Osteoblast (primary cell): Measurements from ENCODE around the gene SFXN2. TPM values are rescaled to one million over a fixed set of nuclear protein-coding genes. Genes with fewer than 3 reads are reported as not detected.

ENCODE experiments used
- DNase-seq: peaks from one replicate; pipeline ENCODE4 v3.0.0; 2011; ENCODE audit warnings: low spot score, mixed read lengths; ENCODE audit not compliant: insufficient read length; ENCODE audit errors: missing footprints
- H2AFZ ChIP-seq: 2 replicates; pipeline ENCODE4 v1.6.0; 2011; ENCODE audit warnings: mild to moderate bottlenecking, low read length
- H3K27ac ChIP-seq: 2 replicates; pipeline ENCODE4 v1.5.1; 2011; ENCODE audit warnings: mild to moderate bottlenecking, low read depth, low read length, moderate library complexity
- H3K27me3 ChIP-seq: 2 replicates; pipeline ENCODE4 v1.6.0; 2012; ENCODE audit warnings: mild to moderate bottlenecking, control low read depth, inconsistent platforms, low read length, moderate library complexity; ENCODE audit not compliant: insufficient read depth
- H3K36me3 ChIP-seq: 2 replicates; pipeline ENCODE4 v1.5.1; 2011; ENCODE audit warnings: mild to moderate bottlenecking, low read length, control low read depth, moderate library complexity; ENCODE audit not compliant: insufficient read depth
- H3K4me1 ChIP-seq: 2 replicates; pipeline ENCODE4 v1.5.1; 2011; ENCODE audit warnings: mild to moderate bottlenecking, low read length, control low read depth, moderate library complexity; ENCODE audit not compliant: insufficient read depth
- H3K4me2 ChIP-seq: 2 replicates; pipeline ENCODE4 v1.6.0; 2011; ENCODE audit warnings: mild to moderate bottlenecking, low read length; ENCODE audit not compliant: insufficient read depth
- H3K4me3 ChIP-seq: fragments of 200-600 bp; sonication (generic); 3 replicates; pipeline ENCODE4 v1.5.1; 2012; ENCODE audit warnings: mild to moderate bottlenecking, low read length, inconsistent platforms; ENCODE audit not compliant: insufficient read depth
- H3K79me2 ChIP-seq: 2 replicates; pipeline ENCODE4 v1.6.0; 2012; ENCODE audit warnings: mild to moderate bottlenecking, low read length, control low read depth, inconsistent platforms; ENCODE audit not compliant: insufficient read depth
- H3K9me3 ChIP-seq: 2 replicates; pipeline ENCODE4 v1.5.1; 2011; ENCODE audit warnings: low read depth, low read length, control low read depth
- H4K20me1 ChIP-seq: 2 replicates; pipeline ENCODE4 v1.6.0; 2012; ENCODE audit warnings: mild to moderate bottlenecking, low read length, control low read depth; ENCODE audit not compliant: insufficient read depth
- CTCF ChIP-seq: IDR thresholded peaks from 2 replicates; pipeline ENCODE4 v1.5.1; 2011; ENCODE audit warnings: mild to moderate bottlenecking, low read depth, low read length, moderate library complexity; ENCODE audit errors: extremely low read depth
- total RNA-seq: library from RNA; depleted of rRNA; stranded (reverse); fragments of >200 nt; gene quantifications from 2 replicates; pipeline ENCODE4 v1.2.3, GENCODE V29; 2012

SFXN2 gene
- total RNA-seq, 1 donor = 3.6 TPM

GRCh38 chr10:102777711-102778453 is 63.4 kb downstream of the SFXN2 start:
- peaks cover 79% of the 10 kb centered on the region for H3K79me2 ChIP-seq

GRCh38 chr10:102778781-102779180 is 64.3 kb downstream of the SFXN2 start:
- Histone ChIP-seq H3K4me3 (no peak overlapping the region), H3K9me3 (no peaks in the 10 kb centered on the region), H4K20me1 (peaks cover 28% of the 10 kb centered on the region), H2AFZ (no peak overlapping the region), H3K79me2 (peaks cover 76% of the 10 kb centered on the region), H3K27me3 (no peaks in the 10 kb centered on the region), H3K27ac (no peak overlapping the region), H3K4me1 (peaks cover 99% of the 10 kb centered on the region), H3K36me3 (no peaks in the 10 kb centered on the region), H3K4me2 (no peak overlapping the region)
- no peak for TF ChIP-seq CTCF
- DNase-seq = no peak

More at GRCh38 chr10:102777711-102778453, 63.4 kb downstream of the SFXN2 start:
- no peak for DNase-seq
- Histone ChIP-seq H3K4me1 (peaks cover 99% of the 10 kb centered on the region), H3K4me2 (peak overlapping the region; percentile 98), H3K27ac (peak overlapping the region; percentile 99), H3K9me3 (no peaks in the 10 kb centered on the region), H3K4me3 (no peak overlapping the region), H3K27me3 (no peaks in the 10 kb centered on the region), H2AFZ (no peak overlapping the region), H4K20me1 (peaks cover 26% of the 10 kb centered on the region), H3K36me3 (no peaks in the 10 kb centered on the region)
- no peak for TF ChIP-seq CTCF

GRCh38 chr10:102779680-102780526 is 65.5 kb downstream of the SFXN2 start:
- Histone ChIP-seq H3K4me1 (peaks cover 91% of the 10 kb centered on the region), H3K4me2 (peak overlapping the region; percentile 55), H3K27me3 (no peaks in the 10 kb centered on the region), H3K79me2 (peaks cover 69% of the 10 kb centered on the region), H3K36me3 (no peaks in the 10 kb centered on the region), H4K20me1 (peaks cover 28% of the 10 kb centered on the region), H3K27ac (peak overlapping the region; percentile 76), H3K4me3 (no peak overlapping the region), H3K9me3 (no peaks in the 10 kb centered on the region), H2AFZ (no peak overlapping the region)
- no peak for TF ChIP-seq CTCF
- DNase-seq = no peak

GRCh38 chr10:102780527-102780808 is 66.0 kb downstream of the SFXN2 start:
- no peak overlapping the region for H3K4me2 ChIP-seq
- peaks cover 86% of the 10 kb centered on the region for H3K4me1 ChIP-seq
- H3K79me2 ChIP-seq = peaks cover 67% of the 10 kb centered on the region
- DNase-seq = no peak
- H2AFZ ChIP-seq = no peak overlapping the region
- no peak for TF ChIP-seq CTCF
- H3K27me3 ChIP-seq = no peaks in the 10 kb centered on the region
- no peaks in the 10 kb centered on the region for H3K36me3 ChIP-seq
- no peak overlapping the region for H3K4me3 ChIP-seq
- no peak overlapping the region for H3K27ac ChIP-seq
- peaks cover 30% of the 10 kb centered on the region for H4K20me1 ChIP-seq
- H3K9me3 ChIP-seq = no peaks in the 10 kb centered on the region
